NCI-H460 (cell line): Measurements from ENCODE around the gene GALNT14. TPM values are rescaled to one million over a fixed set of nuclear protein-coding genes. Genes with fewer than 3 reads are reported as not detected.
A peak's percentile ranks its signal among the peaks of the same experiment; 100 is the strongest.

Experiments used
- DNase-seq: peaks from one replicate; pipeline ENCODE4 v3.0.0-alpha.2; 2016; ENCODE audit warnings: low read depth; ENCODE audit errors: extremely low read depth
- total RNA-seq: library from RNA; depleted of rRNA; stranded (reverse); fragments of >200 nt; shearing (Covaris generic); gene quantifications from 2 replicates; pipeline ENCODE4 v1.2.3, GENCODE V29; 2014; rRNA removed

GALNT14 gene
- total RNA-seq, 1 experiment from 2014 or later = 21.8 TPM

DNA sequence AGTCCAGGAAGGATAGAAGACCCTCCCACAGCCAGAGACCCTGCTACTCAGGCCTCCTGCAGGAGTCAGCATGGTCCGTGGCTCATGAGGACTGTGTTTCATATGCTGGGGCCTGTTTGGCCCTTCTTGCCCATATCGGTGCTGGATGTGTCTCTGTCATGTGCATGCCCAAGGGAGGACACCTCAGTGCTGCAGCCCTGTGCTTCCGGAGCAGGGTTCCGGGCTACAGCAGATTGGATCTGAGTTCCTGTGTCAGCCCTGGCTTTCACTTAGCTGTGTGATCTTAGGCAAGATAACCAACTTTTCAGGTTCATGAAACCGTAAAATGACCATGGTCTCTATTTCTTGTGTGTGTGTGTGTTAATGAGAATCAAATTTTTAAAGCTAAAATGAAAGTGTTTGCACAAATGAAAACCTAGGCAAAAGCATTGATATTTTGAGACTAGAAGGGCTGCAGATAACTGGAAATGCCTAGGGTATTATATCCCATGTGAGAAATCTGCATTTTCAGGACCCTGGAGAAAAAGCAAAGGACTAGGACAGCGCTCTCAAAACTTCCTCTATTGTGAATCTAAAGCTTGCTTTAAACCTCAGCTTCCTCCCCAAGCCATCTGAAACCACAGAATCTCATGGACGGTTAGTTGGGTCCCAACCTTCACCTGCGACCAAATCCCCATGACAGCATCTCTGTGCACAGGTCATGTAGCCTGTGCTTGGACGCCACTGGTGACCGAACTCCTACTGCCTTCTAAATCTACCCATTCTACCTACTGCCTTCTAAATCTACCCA is 272.2 kb downstream of the GALNT14 start:
- no peak for DNase-seq

DNA sequence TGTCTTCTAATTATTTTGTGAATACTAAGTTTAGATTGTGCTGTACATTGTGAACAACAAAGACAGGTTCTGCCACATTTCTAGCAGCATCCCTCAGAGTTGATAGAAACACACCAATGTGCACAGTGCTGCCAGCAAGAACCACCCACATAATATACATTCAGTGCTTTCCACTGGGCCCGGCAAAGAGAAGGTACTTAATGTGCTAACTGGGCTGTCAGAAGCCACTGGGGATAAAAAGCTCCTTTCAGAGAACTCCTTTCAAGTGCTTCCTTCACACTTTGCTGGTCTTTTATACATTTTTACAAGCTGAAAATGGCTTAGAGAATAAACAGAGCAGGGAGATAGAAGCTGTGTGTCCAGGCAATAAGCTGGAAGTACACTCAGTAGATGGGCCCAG is 273.0 kb downstream of the GALNT14 start:
- no peak for DNase-seq

DNA sequence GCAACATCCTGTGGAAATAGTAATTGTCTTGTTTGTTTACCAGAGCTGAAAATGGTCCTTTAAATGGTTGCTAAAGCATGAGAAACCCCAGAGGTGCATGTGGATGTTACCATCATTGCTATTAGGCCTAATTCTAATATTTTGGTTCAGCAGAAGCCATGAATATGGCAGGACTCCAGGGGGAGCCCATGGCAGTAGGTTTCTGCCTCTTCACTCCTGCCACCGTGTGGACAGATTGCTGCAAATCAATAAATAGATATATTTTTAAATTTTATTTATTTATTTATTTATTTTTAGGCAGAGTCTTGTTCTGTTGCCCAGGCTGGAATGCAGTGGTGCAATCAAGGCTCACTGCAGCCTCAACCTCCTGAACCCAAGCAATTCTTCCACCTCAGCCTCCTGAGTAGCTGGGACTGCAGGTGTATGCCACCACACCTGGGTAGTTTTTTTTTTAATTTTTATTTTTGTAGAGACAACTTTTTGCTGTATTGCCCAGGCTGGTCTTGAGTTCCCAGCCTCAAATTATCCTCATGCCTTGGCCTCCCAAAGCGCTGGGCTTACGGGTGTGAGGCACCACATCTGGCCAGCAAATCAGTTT is 276.1 kb downstream of the GALNT14 start:
- DNase-seq = peak; percentile 79

- no peak for DNase-seq
These were observed 277.5 kb downstream of the GALNT14 start for GRCh38 chr2:30860726-30861125.

Other genes starting within 250 kb of the GALNT14 start
- gene CAPN14, start 79.1 kb upstream of the GALNT14 start, total RNA-seq = not detected in 2 replicates
- 3.3 and 3.7 TPM in 2 replicates for gene EHD3, start 95.7 kb upstream of the GALNT14 start, total RNA-seq